HG03135 (cell line): ENCODE data around the gene TCERG1L.

Experiments
- ATAC-seq: cut with Tn5 transposase; IDR thresholded peaks from one replicate; pipeline ENCODE4 v1.9.1; 2021; ENCODE audit warnings: mild to moderate bottlenecking, moderate library complexity; ENCODE audit not compliant: unreplicated experiment

Gene TCERG1L

DNA sequence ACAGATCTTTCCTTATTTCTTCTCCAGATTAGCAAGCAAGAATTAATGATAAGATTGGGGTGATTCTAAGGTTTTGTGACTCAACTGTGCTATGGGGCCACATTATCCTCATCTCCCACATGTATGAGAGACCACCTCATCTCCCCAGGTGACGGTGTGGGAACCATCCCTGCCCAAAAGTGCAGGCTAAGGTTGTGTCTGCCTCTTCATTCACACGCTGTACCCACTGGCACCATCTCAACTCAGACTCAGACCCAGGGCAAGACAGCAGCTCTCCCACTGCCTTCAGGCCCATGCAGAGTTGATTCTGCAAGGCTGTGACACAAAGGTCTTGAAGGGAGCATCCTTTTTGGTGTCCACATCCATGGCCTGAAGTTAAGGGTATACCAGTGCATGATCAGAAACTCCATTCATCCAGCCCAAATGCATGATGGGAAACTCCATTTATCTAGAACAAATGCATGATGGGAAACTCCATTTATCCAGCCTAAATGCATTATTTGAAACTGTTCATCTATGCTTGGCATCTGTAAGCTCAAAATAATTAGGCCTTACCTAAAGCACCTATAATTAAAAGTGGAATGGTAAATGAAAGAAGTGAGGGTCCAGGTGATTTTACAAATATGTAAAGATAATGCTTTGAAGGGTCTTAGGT lies 99.4 kb downstream of the TCERG1L start:
- no peak for ATAC-seq

DNA sequence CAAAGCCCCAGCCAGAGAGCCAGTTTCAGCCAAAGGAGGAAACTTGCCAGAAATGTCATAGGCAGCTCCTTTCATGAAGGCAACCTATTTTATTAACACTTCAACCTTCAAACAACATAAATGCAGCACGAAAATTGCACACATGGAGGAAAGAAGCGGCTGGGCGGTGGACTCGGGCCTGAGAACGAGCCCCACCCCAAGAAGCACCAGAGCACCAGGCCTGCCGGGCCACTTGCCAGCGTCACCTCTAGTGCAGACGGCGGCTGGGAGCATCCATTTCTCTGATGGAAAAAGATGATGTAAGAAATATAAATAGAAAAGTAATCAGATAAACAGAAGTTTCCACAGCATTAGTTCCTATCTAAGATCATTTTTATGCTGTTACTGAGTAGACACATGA lies 100.0 kb downstream of the TCERG1L start:
- ATAC-seq, result no peak

DNA sequence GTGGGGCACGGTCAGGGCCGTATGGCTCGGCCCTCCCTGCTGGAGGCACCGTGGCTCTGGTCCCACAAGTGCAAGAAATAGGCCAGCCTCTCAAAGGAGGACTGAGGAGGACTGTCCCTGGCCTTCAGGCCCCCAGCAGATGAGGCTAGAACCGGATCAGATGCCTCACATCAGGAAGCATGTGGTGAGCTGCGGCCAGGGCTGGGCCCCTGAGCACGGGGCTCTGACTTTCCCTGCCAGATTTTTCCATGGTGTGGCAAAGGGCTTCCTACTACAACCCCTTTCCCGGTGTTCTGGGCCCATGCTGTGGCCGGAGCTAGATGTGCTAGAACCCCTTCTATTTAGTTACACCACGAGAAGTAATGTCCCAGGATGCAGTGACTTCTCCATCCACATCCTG lies 100.4 kb downstream of the TCERG1L start:
- no peak for ATAC-seq

DNA sequence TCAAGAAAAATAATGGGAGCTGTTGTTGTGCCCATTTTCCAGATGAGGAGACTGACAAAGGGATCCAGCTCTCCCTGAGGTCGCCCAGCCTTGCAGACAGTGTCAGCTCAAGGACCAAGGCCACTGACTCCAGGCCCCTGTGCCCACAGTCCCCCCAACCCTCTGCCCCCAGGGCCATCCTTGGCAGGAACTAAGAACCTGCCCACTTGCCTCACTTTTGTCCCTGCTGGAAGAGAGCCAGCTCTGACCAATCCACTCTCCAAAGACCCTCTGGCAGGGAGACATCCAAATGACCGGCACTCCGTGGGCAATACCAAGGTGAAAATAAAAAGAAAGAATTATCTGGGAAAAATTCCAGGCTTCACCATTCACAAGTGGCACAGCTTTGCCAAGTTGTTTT lies 101.3 kb downstream of the TCERG1L start:
- no peak for ATAC-seq

DNA sequence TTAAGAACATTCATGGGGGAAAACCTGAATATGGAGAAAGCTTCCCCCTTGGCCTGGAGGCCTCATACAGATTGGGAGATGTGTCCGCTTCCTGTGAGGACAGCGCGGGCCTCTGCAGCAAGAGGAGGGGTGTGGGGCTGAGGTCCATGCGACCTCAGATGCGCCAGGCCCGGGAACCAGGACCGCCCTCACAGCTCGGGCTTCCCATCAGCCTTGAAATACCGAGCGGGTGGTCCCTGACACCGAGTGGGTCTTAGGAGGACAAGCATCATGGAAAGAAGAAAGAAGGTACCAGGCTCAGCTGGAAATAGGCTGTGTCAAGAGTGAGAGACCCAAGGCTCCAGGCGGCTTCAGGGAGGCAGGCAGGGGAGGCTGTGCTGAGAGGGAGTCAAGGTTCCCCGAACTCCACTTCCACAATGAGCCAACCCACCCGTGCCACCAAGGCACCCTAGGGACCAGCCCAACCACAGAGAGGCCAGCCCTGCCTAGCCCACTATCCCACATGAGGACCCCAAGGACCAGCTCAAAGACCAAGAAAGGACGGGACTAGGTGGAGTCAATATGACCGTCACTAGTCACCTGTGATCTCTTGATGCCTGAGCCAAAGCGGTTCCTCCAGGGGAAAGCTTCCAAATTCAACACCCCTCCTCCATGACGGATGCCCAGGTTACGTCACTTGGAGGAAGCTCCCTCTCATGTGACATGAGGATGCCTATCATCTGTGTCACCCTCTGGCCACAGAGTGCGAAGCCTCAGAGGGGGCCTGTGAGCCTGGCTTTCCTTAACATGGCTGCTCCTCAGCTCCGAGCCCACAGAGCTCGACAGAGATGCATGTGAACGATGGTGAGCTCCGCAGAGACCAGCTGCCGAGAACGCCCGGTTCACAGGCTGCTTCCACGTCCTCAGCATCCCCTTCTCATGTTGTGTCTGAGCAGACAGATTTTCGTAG lies 103.7 kb downstream of the TCERG1L start:
- ATAC-seq, result no peak

DNA sequence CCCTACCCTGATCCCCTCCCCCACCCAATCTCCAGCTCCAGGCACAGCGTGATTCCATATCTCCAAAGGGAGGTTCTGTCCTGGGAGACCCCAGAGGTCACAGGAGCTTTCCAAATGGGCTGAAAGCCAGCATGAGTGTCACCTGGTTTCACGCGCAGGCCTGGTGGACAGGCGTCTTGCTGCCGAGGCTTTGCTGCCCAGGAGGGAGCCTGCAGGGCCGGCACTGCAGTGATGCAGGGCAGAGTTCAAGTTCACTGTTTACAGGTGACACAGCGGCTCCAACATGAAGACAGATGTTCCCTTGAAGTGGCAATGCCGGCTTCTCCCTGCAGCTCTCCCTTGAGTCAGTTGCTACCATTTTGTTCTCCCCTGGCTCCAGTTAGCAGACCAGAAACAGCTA lies 104.3 kb downstream of the TCERG1L start:
- no peak for ATAC-seq

DNA sequence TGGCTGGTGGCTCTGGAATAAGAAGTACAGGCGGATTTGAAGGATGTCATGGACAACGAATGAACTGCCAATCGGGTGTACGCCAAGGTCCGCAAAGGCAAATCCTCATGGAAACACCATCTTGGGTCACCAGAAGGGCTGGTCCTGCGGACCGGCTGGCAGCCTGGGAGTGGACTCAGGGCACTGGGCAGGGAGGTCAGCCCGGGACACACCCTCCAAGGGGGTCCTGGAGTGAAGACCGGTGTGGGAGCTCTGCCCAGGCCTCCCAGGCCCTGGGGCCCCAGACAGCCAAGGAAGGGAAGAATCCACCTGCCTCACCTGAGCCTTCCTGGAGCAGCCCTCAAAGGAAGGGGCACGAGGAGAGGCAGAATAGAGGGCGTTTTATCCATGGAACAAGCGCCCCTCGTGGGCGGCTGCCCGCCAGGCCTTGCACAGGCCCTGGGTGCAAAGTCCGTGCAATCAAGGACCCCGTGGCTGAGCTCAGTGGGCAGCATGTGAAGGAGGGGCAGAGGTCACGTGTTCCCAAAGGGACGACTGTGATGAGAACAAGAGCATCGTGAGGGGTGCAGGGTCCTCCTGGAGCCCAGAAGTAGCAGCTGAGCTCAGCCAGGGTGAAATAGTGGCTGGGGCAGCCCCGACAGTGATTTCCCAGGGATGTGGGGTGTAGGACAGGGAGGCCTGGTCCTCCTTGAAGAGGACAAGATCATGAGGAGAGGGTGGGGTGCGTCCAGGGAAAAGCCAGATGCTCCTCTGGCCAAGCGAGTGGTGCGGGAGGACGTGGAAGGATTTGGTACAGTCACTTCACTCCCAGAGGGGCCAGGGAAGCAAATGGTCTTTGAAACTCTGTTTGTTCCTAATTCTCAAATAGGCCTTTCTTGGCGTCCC lies 105.2 kb downstream of the TCERG1L start:
- no peak for ATAC-seq

DNA sequence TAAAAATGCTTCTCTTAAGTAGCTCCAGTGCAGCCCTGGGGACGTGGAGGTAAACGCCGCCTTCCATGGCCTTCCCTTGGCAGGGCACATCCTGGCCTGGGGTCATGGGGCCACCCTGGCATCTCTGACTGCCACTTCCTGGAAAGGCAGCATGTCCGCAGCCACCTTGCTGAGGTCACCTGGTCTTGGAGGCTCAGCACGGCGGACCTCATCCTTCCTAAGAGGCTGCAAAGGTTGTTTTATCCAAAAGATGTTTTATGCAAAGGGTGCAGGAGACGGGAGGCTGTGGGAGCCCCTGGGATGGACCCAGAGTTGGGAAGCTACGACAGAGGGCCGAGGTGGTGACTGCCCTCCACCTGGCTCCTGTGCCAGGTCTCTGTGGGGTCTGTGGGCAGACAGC lies 106.0 kb downstream of the TCERG1L start:
- ATAC-seq, result no peak

DNA sequence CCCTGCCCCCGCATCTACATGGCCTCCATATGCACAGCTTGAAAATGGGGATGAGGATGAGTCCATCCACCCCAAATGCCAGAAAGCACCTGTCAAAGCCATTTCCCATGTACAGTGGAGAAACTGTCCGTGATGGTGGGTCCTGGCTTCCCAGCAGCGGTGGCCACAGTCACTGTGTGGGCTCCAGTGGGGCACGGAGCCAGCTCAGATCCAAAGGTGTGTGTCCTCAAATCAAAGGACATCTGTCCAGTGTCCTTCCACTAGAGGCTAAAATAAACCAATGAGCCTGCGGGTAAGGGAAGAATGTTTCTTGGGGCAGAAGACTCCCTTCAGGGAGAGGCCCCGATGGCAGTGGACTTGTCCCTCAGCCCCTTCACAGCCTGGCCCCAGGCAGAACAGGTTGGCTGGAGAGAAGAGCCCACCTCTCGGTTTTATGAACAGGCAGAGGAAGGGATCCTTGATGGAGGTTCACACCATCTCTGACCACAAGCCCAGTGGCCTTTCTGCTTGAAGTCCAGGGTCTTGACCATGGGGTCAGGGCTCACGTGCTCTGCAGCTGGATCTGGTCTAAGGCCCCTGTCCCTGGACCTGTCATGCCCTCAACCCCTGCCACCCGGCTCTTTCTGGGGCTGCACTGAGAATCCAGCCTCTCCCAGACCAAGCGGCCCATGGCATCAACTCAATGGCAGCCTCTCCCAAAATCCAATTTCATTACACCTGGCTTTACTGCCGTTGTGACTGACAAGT lies 106.9 kb downstream of the TCERG1L start:
- no peak for ATAC-seq

DNA sequence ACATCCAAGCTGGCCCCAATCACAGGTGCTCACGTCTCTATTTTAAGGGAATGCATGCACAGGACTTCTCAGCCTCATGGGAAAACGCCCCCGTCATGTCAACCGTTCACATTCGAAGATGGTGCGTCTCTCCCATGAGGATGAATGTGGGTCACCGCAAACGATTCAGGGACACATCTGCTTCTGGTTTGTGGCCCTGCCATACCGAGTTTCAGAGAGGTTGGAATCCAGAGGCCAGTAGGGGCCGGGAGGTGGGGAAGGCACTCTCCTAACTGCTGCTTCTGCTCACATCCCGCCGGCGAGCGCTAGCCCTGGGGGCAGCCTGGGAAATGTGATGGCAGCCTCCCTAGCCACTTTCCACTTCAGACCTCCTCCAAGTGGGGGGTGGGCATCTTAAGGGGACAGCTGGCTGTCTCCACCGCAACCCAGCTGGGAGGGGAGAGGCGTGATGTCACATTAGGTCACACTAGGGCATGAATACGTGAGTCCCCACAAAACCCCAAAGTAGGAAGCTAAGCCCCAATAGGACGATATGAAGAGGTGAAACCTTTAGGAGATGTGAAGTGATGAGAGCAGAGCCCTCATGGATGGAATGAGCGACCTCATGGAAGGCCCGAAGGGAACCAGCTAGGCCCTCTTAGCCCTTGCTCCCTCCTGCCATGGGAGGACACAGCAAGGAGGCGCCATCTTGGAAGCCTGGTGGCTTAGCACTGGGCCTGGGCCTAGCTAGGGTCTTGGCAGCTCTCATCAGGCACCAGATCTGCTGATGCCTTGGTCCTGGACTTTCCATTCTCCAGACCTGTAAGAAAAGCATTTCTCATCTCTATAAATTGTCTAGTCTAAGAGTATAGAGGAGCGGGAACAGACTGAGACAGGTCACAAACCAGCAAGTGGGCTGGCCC lies 107.8 kb downstream of the TCERG1L start:
- no peak for ATAC-seq

DNA sequence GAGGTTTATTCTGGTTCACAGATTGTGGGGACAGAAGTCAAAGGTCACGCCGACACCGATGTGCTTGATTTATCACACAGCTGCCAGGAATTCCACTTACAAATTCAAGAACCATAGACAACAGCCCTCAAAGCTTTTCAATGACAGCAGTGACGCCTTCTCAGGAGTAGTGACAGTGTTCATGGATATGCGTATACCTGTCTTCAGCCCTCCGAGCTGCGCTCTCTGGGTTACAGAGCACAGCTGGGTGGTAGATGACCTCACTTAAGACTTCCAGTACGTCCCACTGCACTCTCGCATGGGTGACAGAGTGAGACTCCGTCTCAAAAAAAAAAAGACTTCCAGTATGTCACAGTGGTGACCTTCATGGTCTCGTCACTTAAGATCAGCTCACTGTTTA lies 108.5 kb downstream of the TCERG1L start:
- no peak for ATAC-seq

DNA sequence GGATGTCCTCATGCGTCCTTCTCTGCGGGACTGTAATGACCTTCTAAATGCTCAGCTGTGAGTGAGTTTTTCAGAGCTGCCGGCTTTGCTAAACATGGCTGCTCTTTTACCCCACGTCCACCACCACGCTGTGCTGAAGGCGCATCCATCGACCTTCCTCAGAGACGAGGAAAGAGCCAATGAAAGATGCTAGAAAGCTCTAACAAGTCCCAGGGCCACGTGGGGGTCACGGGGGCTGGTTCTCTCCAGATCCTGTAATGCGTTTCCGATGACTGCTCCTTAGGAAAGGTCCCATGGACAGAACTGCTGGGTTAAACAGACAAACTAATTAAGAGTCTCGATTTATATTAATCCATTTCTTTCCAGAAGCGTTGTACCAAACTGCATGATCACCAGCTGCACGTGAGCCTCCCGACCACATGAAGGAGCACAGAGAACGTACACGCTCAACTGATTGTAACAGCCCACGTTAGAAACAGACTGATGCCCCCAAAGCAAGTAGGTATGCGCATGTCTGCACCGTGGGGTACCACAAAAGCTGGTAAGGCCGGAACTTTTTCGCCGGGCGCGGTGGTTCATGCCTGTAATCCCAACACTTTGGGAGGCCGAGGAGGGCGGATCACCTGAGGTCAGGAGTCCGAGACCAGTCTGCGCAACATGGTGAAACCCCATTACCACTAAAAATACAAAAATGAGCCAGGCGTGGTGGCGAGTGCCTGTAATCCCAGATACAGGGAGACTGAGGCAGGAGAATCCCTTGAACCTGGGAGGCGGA lies 109.6 kb downstream of the TCERG1L start:
- ATAC-seq, result no peak

DNA sequence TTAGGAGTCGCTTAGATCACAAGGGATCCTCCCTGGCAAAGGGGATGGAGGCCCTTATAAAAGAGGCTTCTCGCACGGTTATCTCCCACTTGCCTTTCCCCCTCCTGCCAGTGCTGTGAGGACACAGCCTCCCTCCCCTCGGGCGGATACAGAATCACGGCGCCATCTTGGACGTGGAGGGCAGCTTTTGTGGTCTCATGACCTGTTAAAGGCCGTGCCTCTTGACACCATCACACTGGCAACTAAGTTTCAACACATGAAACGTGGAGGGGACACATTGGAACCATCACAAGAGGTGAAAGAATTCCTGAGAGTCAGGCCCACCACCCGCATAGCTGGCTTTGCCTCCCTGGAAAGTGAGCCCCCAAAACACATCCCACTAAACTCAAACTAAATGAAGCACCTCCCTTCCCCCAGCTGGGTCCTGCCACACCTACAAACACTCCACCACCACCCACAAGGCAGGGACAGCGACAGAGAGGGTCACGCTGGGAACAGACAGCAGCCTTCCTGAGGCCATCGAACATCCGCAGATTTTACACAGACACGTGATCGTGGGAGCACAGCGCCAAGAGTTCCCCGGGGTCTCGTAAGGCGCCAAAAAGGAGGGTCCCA lies 110.6 kb downstream of the TCERG1L start:
- no peak for ATAC-seq

DNA sequence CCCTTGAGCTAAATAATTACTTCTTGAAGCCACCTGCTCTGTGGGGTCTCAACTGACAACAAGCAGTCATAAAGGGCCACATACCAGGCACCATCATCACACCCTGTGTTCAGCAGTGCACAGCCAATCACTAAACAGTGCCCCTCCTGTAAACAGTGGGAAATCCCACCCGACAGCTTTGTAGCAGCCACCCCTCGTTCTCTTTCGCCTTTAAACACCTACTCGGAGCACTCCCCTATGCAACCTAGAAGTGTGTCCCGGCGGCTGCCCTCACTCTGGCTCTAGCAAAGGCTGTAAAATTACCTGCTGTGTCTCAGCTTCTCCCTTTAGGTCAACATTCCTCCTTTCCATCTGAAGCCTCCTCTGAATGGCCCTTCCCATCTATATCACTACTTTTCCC lies 111.9 kb downstream of the TCERG1L start:
- no peak for ATAC-seq

DNA sequence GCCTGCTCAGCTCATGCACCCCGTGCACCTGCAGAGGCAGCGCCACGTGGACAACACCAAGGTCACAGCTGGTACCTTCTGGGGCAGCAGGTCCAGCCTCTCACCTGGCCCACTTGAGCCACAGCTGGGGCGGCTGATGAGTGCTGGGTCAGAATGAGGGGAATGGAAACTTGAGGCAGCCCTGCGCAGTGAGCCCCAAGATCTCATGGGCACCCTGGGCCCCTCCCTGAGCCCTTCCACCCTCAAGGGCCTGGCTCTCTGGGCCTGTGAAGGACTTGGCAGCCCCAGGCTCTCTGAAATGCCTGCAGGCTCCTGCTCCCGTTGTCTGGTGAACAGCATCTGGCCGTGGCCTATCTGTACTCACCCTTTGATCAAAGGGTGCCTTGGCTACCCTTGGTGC lies 112.7 kb downstream of the TCERG1L start:
- no peak for ATAC-seq

DNA sequence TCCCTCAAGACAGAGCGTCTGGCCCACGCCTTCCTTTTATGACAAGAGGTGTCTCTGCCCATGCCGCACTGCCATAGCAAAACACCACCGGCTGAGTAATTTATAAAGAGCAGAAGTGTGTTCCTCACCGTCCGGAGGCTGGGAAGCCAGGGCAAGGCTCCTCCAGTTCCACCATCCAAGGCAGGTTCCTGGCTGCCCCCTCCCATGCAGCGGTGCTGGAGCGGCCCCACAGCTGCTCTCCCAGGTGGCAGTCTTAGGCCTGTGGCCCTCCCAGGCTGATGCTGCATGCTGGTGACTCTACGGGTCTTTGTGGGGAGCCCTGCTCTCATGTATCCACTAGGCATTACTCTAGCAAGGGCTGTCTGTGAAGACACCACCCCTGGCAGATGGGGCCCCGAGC lies 113.1 kb downstream of the TCERG1L start:
- ATAC-seq, result no peak

DNA sequence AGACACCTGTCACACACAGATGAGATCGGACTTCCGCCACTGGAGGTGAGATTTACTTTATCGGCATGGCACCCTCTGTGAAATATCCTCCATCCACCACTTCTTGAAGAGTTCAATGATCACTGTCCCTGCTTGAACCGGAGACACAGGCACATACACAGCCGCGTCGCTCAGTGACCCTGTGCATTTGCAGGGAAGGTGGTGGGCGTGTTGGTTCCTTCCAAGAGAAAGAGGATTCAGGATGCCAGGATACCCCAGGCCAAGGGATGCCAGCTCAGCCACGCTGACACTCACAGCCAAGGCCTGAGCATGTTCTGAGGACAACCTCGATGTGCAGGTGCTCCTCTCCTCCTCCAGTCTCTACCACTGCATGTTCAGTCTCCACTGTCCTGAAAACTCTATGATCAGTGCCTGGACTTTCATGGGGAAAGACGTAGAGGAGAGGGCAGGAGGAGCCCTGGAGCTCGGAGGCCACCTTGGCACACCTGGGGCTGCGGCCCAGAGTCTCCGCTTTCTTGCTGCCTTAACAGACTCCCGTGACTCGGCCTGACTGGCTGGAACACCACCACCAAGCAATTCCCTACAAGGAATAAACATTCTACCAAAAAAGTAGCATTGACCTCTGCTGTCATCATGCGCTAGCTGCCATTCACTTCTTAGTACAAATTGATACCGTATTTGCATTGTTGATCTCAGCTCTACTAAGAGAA lies 115.2 kb downstream of the TCERG1L start:
- ATAC-seq, result no peak
